HAP-1 (cell line): ENCODE measurements around the gene SHFL.

Source experiments
- DNase-seq, 2 experiments: peaks; one replicate each; pipeline ENCODE4 v3.0.0-alpha.2; 2016 to 2020; ENCODE audit warnings: low spot score in 2 of 2
- H3K27me3 ChIP-seq: fragments of 250-450 bp; sonication (Bioruptor Pico); 2 replicates; pipeline ENCODE4 v1.5.1; 2020; ENCODE audit warnings: low read depth, mild to moderate bottlenecking, moderate library complexity
- H3K36me3 ChIP-seq: fragments of 250-450 bp; sonication (Bioruptor Pico); replicated peaks from 2 replicates; pipeline ENCODE4 v1.5.1; 2020; ENCODE audit warnings: mild to moderate bottlenecking
- H3K4me1 ChIP-seq: fragments of 250-450 bp; sonication (Bioruptor Pico); 2 replicates; pipeline ENCODE4 v1.5.1; 2020; ENCODE audit warnings: mild to moderate bottlenecking
- H3K4me3 ChIP-seq: fragments of 250-450 bp; sonication (Bioruptor Pico); 2 replicates; pipeline ENCODE4 v1.5.1; 2020; ENCODE audit warnings: mild to moderate bottlenecking, moderate library complexity
- H3K9me3 ChIP-seq: fragments of 250-450 bp; sonication (Bioruptor Pico); 2 replicates; pipeline ENCODE4 v1.5.1; 2020; ENCODE audit warnings: mild to moderate bottlenecking, moderate library complexity
- in situ Hi-C: fragments of 300-500 bp; cut with MboI; formaldehyde crosslinking; loops from 3 replicates; pipeline ENCODE4 v1.14.3; 2020; ENCODE audit warnings: low sequenced_read_pairs, inconsistent platforms, mixed read lengths

The SHFL gene

GRCh38 chr19:10085641-10086590 lies at the start of gene SHFL:
TSS of gene SHFL (plus strand) at chr19:10086317. CDS start at chr19:10086428, 111 bp downstream.
- Histone ChIP-seq H3K4me1 (no peaks in the 10 kb centered on the region), H3K4me3 (peak within 1 kb of the TSS; percentile 48), H3K9me3 (no peaks in the 10 kb centered on the region; the same call in 1 of the 2 replicates), H3K27me3 (0 out of 2 replicates have a peak, but pooled peaks cover 2% of the 10 kb centered on the region), H3K36me3 (no peaks in the 10 kb centered on the region)
- in situ Hi-C loops = no loop called here
- DNase-seq = peak in 1 of 2 experiments; percentile 64

DNA sequence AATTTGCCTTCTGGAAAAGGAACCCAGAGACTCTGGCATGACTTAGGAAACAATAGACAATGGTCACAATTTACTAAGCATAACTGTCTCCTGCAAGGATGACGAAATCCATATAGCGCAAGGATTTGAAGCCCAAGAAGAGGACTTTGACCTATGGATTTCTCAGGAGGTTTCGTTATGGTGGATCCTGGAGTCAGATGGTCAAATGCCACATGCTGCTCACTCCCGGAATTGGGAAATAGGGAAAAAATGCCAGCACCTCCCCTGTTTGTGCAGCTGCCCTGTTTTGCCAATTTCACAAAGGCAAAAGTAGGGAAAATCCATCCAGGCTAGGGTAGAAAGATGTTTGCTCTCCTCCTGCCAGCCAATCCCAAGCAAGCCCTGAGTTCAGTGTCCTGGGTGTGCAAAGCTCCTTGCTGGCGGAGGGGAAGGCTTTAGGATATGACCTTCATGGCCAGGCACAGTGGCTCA lies 49.5 kb upstream of the SHFL start:
- H3K36me3 ChIP-seq = no peaks in the 10 kb centered on the region
- H3K4me3 ChIP-seq = no peak overlapping the region
- in situ Hi-C loops = no loop called here
- H3K9me3 ChIP-seq = no peaks in the 10 kb centered on the region
- no peaks in the 10 kb centered on the region for H3K4me1 ChIP-seq
- H3K27me3 ChIP-seq = peaks cover 36% of the 10 kb centered on the region
- no peak for DNase-seq

GRCh38 chr19:10037367-10037766 lies 48.8 kb upstream of the SHFL start:
- peaks cover 30% of the 10 kb centered on the region for H3K27me3 ChIP-seq
- no peaks in the 10 kb centered on the region for H3K4me1 ChIP-seq
- H3K9me3 ChIP-seq = no peaks in the 10 kb centered on the region
- H3K36me3 ChIP-seq = no peaks in the 10 kb centered on the region
- in situ Hi-C loops = no loop called here
- DNase-seq = no peak
- H3K4me3 ChIP-seq = no peak overlapping the region

- no peak overlapping the region for H3K4me3 ChIP-seq
- H3K4me1 ChIP-seq = no peaks in the 10 kb centered on the region
- H3K27me3 ChIP-seq = peaks cover 27% of the 10 kb centered on the region
Measured at GRCh38 chr19:10037809-10038208, 48.3 kb upstream of the SHFL start.

GRCh38 chr19:10043286-10043927 lies 42.7 kb upstream of the SHFL start:
- H3K4me1 ChIP-seq = no peaks in the 10 kb centered on the region
- H3K4me3 ChIP-seq = no peak overlapping the region
- in situ Hi-C loops = no loop called here
- H3K9me3 ChIP-seq = no peaks in the 10 kb centered on the region; the same call in 1 of the 2 replicates
- no peaks in the 10 kb centered on the region for H3K36me3 ChIP-seq
- no peak for DNase-seq
- H3K27me3 ChIP-seq = 0 out of 2 replicates have a peak, but pooled peaks cover 6% of the 10 kb centered on the region

More at GRCh38 chr19:10037809-10038208, 48.3 kb upstream of the SHFL start:
- H3K9me3 ChIP-seq = no peaks in the 10 kb centered on the region
- H3K36me3 ChIP-seq = no peaks in the 10 kb centered on the region
- in situ Hi-C loops = no loop called here
- no peak for DNase-seq

DNA sequence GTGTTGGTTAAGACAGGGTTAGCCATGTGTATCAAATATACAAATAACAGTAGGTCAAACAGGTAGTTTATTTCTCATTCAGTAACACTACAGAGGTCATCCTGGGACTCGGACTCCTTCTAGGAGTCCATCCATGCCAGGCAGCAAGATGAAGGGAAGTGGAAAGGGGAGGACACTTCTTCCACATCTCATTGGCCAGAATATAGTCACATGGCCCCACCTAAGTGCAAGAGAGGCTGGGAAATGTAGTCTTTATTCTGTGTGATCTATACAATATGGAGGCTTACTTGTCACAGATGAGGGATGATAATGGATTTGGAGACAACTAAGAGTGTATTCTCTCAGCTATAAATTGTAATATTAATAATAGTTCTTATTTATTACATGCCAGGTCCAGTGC lies 41.7 kb upstream of the SHFL start:
- in situ Hi-C loops = no loop called here
- Histone ChIP-seq H3K4me1 (no peaks in the 10 kb centered on the region), H3K4me3 (no peak overlapping the region), H3K9me3 (no peaks in the 10 kb centered on the region; the same call in 1 of the 2 replicates), H3K36me3 (no peaks in the 10 kb centered on the region), H3K27me3 (0 out of 2 replicates have a peak, but pooled peaks cover 6% of the 10 kb centered on the region)
- DNase-seq = peak; percentile 14 to 37

DNA sequence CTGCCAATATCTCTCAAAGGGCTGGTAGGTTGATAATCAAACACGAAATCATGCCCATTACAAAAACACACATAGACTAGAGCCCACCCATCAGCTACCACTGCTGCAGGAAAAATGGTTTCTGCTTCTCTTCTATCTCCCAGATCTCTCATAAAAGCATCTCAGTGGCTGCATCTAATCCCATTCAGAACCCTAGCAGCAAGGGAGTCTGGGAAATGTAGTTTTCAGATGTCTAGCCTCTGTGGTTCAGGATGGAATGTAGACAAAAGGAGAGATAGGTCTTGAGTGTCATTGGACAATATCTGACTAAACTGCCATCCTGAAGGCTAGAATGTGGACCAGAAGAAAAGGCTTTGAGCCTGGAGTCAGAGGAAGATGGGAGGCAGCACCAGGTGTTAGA lies 40.7 kb upstream of the SHFL start:
- H3K27me3 ChIP-seq = 0 out of 2 replicates have a peak, but pooled peaks cover 6% of the 10 kb centered on the region
- no peak overlapping the region for H3K4me3 ChIP-seq
- H3K36me3 ChIP-seq = no peaks in the 10 kb centered on the region
- H3K9me3 ChIP-seq = no peaks in the 10 kb centered on the region; the same call in 1 of the 2 replicates
- H3K4me1 ChIP-seq = no peaks in the 10 kb centered on the region
- no peak for DNase-seq
- in situ Hi-C loops = no loop called here

GRCh38 chr19:10049626-10050025 lies 36.5 kb upstream of the SHFL start:
- 0 out of 2 replicates have a peak, but pooled peaks cover 11% of the 10 kb centered on the region for H3K27me3 ChIP-seq
- no peaks in the 10 kb centered on the region for H3K36me3 ChIP-seq
- no peak overlapping the region for H3K4me3 ChIP-seq
- no peaks in the 10 kb centered on the region; the same call in 1 of the 2 replicates for H3K9me3 ChIP-seq
- no peak for DNase-seq
- in situ Hi-C loops = no loop called here
- H3K4me1 ChIP-seq = no peaks in the 10 kb centered on the region

- H3K27me3 ChIP-seq = 0 out of 2 replicates have a peak, but pooled peaks cover 5% of the 10 kb centered on the region
- H3K36me3 ChIP-seq = no peaks in the 10 kb centered on the region
- no peaks in the 10 kb centered on the region for H3K9me3 ChIP-seq
- no peaks in the 10 kb centered on the region for H3K4me1 ChIP-seq
- no peak overlapping the region for H3K4me3 ChIP-seq
- in situ Hi-C loops = no loop called here
- no peak for DNase-seq
Measured at GRCh38 chr19:10052602-10053360, 33.3 kb upstream of the SHFL start.

- no peaks in the 10 kb centered on the region for H3K4me1 ChIP-seq
- DNase-seq = no peak
- in situ Hi-C loops = no loop called here
- no peak overlapping the region for H3K4me3 ChIP-seq
- no peaks in the 10 kb centered on the region for H3K36me3 ChIP-seq
- no peaks in the 10 kb centered on the region for H3K27me3 ChIP-seq
- H3K9me3 ChIP-seq = no peaks in the 10 kb centered on the region
Measured at GRCh38 chr19:10061717-10062310, 24.3 kb upstream of the SHFL start.

- Histone ChIP-seq H3K36me3 (no peaks in the 10 kb centered on the region), H3K4me1 (no peaks in the 10 kb centered on the region), H3K4me3 (no peak overlapping the region), H3K27me3 (peaks cover 12% of the 10 kb centered on the region), H3K9me3 (no peaks in the 10 kb centered on the region)
- in situ Hi-C loops = no loop called here
- no peak for DNase-seq
Measured at GRCh38 chr19:10068205-10068604, 17.9 kb upstream of the SHFL start.

DNA sequence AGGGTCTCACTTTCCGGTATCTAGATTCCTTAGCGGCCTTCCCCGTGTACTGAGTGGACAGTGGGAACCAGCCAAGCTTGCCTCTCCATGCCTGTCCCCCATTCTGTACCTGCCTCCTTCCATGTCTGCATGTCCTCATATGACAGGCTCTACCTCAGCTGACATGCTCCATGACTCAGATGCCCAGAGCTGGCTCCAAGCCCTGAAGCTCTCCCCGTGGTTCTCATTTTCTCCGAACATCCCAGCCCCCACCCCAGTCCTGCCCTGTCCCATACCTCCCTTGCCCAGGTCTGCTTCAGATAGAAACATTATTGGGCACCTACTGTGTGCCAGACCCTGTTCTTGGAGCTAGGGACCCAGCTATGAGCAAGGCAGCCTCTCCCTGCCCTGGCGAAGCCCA lies 17.1 kb upstream of the SHFL start:
- in situ Hi-C loops = no loop called here
- H3K36me3 ChIP-seq = no peaks in the 10 kb centered on the region

More for the DNA sequence above, 17.1 kb upstream of the SHFL start:
- H3K4me3 ChIP-seq = no peak overlapping the region
- no peak for DNase-seq
- H3K4me1 ChIP-seq = no peaks in the 10 kb centered on the region
- peaks cover 12% of the 10 kb centered on the region for H3K27me3 ChIP-seq
- peaks cover 2% of the 10 kb centered on the region; the same call in 1 of the 2 replicates for H3K9me3 ChIP-seq
